SK-N-SH treated with all-trans-retinoic acid at 6 μM for 48 hours (cell line): ENCODE measurements around the gene AOX1.
A peak's percentile ranks its signal among the peaks of the same experiment; 100 is the strongest.

ENCODE experiments used
- ATAC-seq: fragments of 200-7000 bp; cut with Tn5 transposase; 3 replicates; pipeline ENCODE4 v1.9.1; 2020; ENCODE audit warnings: mild to moderate bottlenecking, moderate library complexity
- ARNTL ChIP-seq: fragments of 450-650 bp; formaldehyde crosslinking; IDR thresholded peaks from 2 replicates; pipeline ENCODE4 v1.5.0; 2020; ENCODE audit warnings: low read depth, mild to moderate bottlenecking, moderate library complexity, borderline replicate concordance
- CSDC2 ChIP-seq: fragments of 250-450 bp; sonication (Bioruptor Pico); IDR thresholded peaks from 2 replicates; pipeline ENCODE4 v1.5.0; 2020; ENCODE audit warnings: mild to moderate bottlenecking, moderate library complexity
- CSRNP3 ChIP-seq: fragments of 250-450 bp; sonication (Bioruptor Pico); IDR thresholded peaks from 2 replicates; pipeline ENCODE4 v1.5.1; 2021; ENCODE audit warnings: mild to moderate bottlenecking, moderate library complexity
- ESRRG ChIP-seq: fragments of 250-450 bp; sonication (Bioruptor Pico); IDR thresholded peaks from 2 replicates; pipeline ENCODE4 v1.6.1; 2021; ENCODE audit warnings: mild to moderate bottlenecking
- GLIS3 ChIP-seq: fragments of 250-450 bp; sonication (Bioruptor Pico); IDR thresholded peaks from 2 replicates; pipeline ENCODE4 v1.5.0; 2020; ENCODE audit warnings: mild to moderate bottlenecking, moderate library complexity
- ISL1 ChIP-seq: fragments of 250-450 bp; sonication (Bioruptor Pico); IDR thresholded peaks from 2 replicates; pipeline ENCODE4 v2.1.2; 2022; ENCODE audit warnings: mild to moderate bottlenecking, moderate library complexity
- OSR1 ChIP-seq: fragments of 250-450 bp; sonication (Bioruptor Pico); IDR thresholded peaks from 2 replicates; pipeline ENCODE4 v1.8.0; 2022; ENCODE audit warnings: moderate library complexity, mild to moderate bottlenecking, inconsistent platforms
- POU6F1 ChIP-seq: fragments of 250-450 bp; sonication (Bioruptor Pico); IDR thresholded peaks from 2 replicates; pipeline ENCODE4 v1.8.0; 2021; ENCODE audit warnings: low read depth, mild to moderate bottlenecking, moderate library complexity, borderline replicate concordance
- PPARA ChIP-seq: fragments of 250-450 bp; sonication (Bioruptor Pico); IDR thresholded peaks from 2 replicates; pipeline ENCODE4 v1.5.0; 2020; ENCODE audit warnings: mild to moderate bottlenecking, borderline replicate concordance
- RARB ChIP-seq: fragments of 250-450 bp; sonication (Bioruptor Pico); IDR thresholded peaks from 2 replicates; pipeline ENCODE4 v1.8.0; 2021; ENCODE audit warnings: mild to moderate bottlenecking, moderate library complexity
- TCF4 ChIP-seq: fragments of 250-450 bp; sonication (Bioruptor Pico); IDR thresholded peaks from 2 replicates; pipeline ENCODE4 v1.8.0; 2021; ENCODE audit warnings: mild to moderate bottlenecking, moderate library complexity, borderline replicate concordance
- TOX ChIP-seq: fragments of 250-450 bp; sonication (Bioruptor Pico); IDR thresholded peaks from 2 replicates; pipeline ENCODE4 v1.8.0; 2021; ENCODE audit warnings: mild to moderate bottlenecking, moderate library complexity, borderline replicate concordance
- TSHZ2 ChIP-seq: fragments of 250-450 bp; sonication (Bioruptor Pico); IDR thresholded peaks from 2 replicates; pipeline ENCODE4 v1.5.0; 2020; ENCODE audit warnings: mild to moderate bottlenecking, moderate library complexity
- ZC3H10 ChIP-seq: fragments of 250-450 bp; sonication (Bioruptor Pico); IDR thresholded peaks from 2 replicates; pipeline ENCODE4 v1.5.1; 2021; ENCODE audit warnings: mild to moderate bottlenecking, moderate library complexity
- ZFP3 ChIP-seq: fragments of 250-450 bp; sonication (Bioruptor Pico); IDR thresholded peaks from 2 replicates; pipeline ENCODE4 v1.5.0; 2020; ENCODE audit warnings: mild to moderate bottlenecking, moderate library complexity
- ZNF565 ChIP-seq: fragments of 450-650 bp; formaldehyde crosslinking; conservative IDR thresholded peaks from 2 replicates; pipeline ENCODE4 v1.5.0; 2020; ENCODE audit warnings: low read depth, mild to moderate bottlenecking, moderate library complexity
- ZNF8 ChIP-seq: fragments of 450-650 bp; formaldehyde crosslinking; IDR thresholded peaks from 2 replicates; pipeline ENCODE4 v1.5.0; 2020; ENCODE audit warnings: mild to moderate bottlenecking, moderate library complexity

The AOX1 gene

GRCh38 chr2:200591308-200591707 is 5.5 kb downstream of the AOX1 start (continued):
- no peak for TF ChIP-seq TSHZ2
- TF ChIP-seq OSR1 = no peak
- TF ChIP-seq ISL1 (CRISPR knock-in tag) = no peak
- TF ChIP-seq ZC3H10 (CRISPR knock-in tag) = no peak

- TF ChIP-seq POU6F1 (no peak), ZFP3 (CRISPR knock-in tag) (no peak), CSDC2 (CRISPR knock-in tag) (no peak), ARNTL (CRISPR knock-in tag) (no peak), GLIS3 (CRISPR knock-in tag) (no peak), TSHZ2 (no peak), ZNF8 (CRISPR knock-in tag) (no peak), CSRNP3 (CRISPR knock-in tag) (no peak), TCF4 (no peak), ESRRG (no peak), ISL1 (CRISPR knock-in tag) (no peak), TOX (CRISPR knock-in tag) (no peak), PPARA (no peak)
- ATAC-seq = 0 out of 3 replicates have a peak, but pooled peaks have one; percentile 44
Measured at GRCh38 chr2:200592406-200593075, 6.7 kb downstream of the AOX1 start.

- TF ChIP-seq ZC3H10 (CRISPR knock-in tag) (no peak), TSHZ2 (no peak), CSDC2 (CRISPR knock-in tag) (no peak), OSR1 (no peak), POU6F1 (no peak), ZNF565 (CRISPR knock-in tag) (no peak), RARB (CRISPR knock-in tag) (no peak), ISL1 (CRISPR knock-in tag) (no peak), TCF4 (no peak), ARNTL (CRISPR knock-in tag) (no peak)
- no peak for ATAC-seq
Measured at GRCh38 chr2:200593905-200594304, 8.1 kb downstream of the AOX1 start.
